K562 (cell line): ENCODE results near the gene COL16A1. TPM values are rescaled to one million over a fixed set of nuclear protein-coding genes. Genes with fewer than 3 reads are reported as not detected.

Experiments used
- HNRNPK ChIP-seq: fragments of 200-400 bp; formaldehyde crosslinking; IDR thresholded peaks from one replicate; pipeline ENCODE4 v1.6.1; 2018; ENCODE audit warnings: mild to moderate bottlenecking, low read depth, low read length; ENCODE audit not compliant: poor library complexity, severe bottlenecking
- HSF4 ChIP-seq: fragments of 250-450 bp; sonication (Bioruptor Pico); IDR thresholded peaks from 2 replicates; pipeline ENCODE4 v2.1.2; 2022; ENCODE audit warnings: mild to moderate bottlenecking, moderate library complexity, borderline replicate concordance
- NELFE ChIP-seq: IDR thresholded peaks from 2 replicates; pipeline ENCODE4 v1.6.1; 2011; ENCODE audit warnings: mild to moderate bottlenecking; ENCODE audit not compliant: insufficient read depth, insufficient read length
- NFE2L1 ChIP-seq: fragments of 450-650 bp; IDR thresholded peaks from 2 replicates; pipeline ENCODE4 v1.6.1; 2016; ENCODE audit warnings: missing genetic modification characterization, low read depth, mild to moderate bottlenecking, missing compliant biosample characterization, moderate library complexity, borderline replicate concordance
- PHF21A ChIP-seq: fragments of 450-650 bp; IDR thresholded peaks from 2 replicates; pipeline ENCODE4 v1.6.1; 2017; ENCODE audit warnings: low read depth, borderline replicate concordance
- POLR3A ChIP-seq: IDR thresholded peaks from 2 replicates; pipeline ENCODE4 v1.6.1; 2011; ENCODE audit warnings: borderline replicate concordance, mild to moderate bottlenecking, moderate library complexity; ENCODE audit not compliant: insufficient read length, insufficient read depth; ENCODE audit errors: extremely low read depth
- SMAD2 ChIP-seq: fragments of 150-350 bp; IDR thresholded peaks from 2 replicates; pipeline ENCODE4 v1.6.1; 2014; ENCODE audit warnings: low read depth, mild to moderate bottlenecking, low read length
- TAF15 ChIP-seq: fragments of 200-400 bp; formaldehyde crosslinking; IDR thresholded peaks from 2 replicates; pipeline ENCODE4 v1.6.1; 2017; ENCODE audit warnings: mild to moderate bottlenecking, low read depth, low read length, moderate library complexity
- polyA plus RNA-seq, 8 experiments: library from polyadenylated mRNA; depleted of rRNA in 4 of 8; stranded (reverse) in 5 of 8; unstranded in 3 of 8; fragments of >200 nt; fragmentation: Nextera tagmentation in 2 of 8; fragmentation: Illumina TruSeq in 1 of 8; extraction: Ambion mirVana in 2 of 8; extraction: Trizol in 1 of 8; gene quantifications; 2 replicates each; pipeline versions ENCODE4 v1.2.1 to v1.2.3, GENCODE V29; 2011 to 2014; ENCODE audit warnings: inconsistent platforms in 1 of 8, missing spikeins in 1 of 8
- total RNA-seq, 7 experiments: library from RNA; depleted of rRNA in 6 of 7; stranded (reverse); fragments of >200 nt in 6 of 7; fragmentation: Illumina TruSeq in 2 of 7; extraction: Trizol in 2 of 7; gene quantifications; 2 replicates each; pipeline versions ENCODE4 v1.2.1 to v1.2.3, GENCODE V29; 2011 to 2021; ENCODE audit warnings: low replicate concordance in 1 of 7
- TF ChIP-seq, protein P1 (sequence below), 2 experiments: fragments of 450-650 bp in 1 of 2; sonication (generic) in 1 of 2; formaldehyde crosslinking in 1 of 2; IDR thresholded peaks; 2 replicates each; pipeline versions ENCODE4 v1.7.1 to v1.9.0; 2016 to 2022; ENCODE audit warnings: inconsistent platforms in 1 of 2, mild to moderate bottlenecking in 1 of 2, missing genetic modification reagents in 1 of 2
- TF ChIP-seq, protein P2 (sequence below): fragments of 450-650 bp; IDR thresholded peaks from 2 replicates; pipeline ENCODE4 v1.6.1; 2016; ENCODE audit warnings: antibody characterized with exemption
- TF ChIP-seq, protein P3 (sequence below): fragments of 450-650 bp; IDR thresholded peaks from 2 replicates; pipeline ENCODE4 v1.7.1; 2018; ENCODE audit warnings: mild to moderate bottlenecking, low read depth; ENCODE audit not compliant: partially characterized antibody
- TF ChIP-seq, protein P4 (sequence below): fragments of 450-650 bp; IDR thresholded peaks from 2 replicates; pipeline ENCODE4 v1.6.1; 2016; ENCODE audit warnings: missing biosample characterization, missing genetic modification characterization

The COL16A1 gene
- total and polyA plus RNA-seq, 9 of the 15 experiments (the other 6 are each of a cell fraction or from before 2014, with no cell fraction given): 0.11 to 0.60 (median 0.11) TPM; not detected in 6

DNA sequence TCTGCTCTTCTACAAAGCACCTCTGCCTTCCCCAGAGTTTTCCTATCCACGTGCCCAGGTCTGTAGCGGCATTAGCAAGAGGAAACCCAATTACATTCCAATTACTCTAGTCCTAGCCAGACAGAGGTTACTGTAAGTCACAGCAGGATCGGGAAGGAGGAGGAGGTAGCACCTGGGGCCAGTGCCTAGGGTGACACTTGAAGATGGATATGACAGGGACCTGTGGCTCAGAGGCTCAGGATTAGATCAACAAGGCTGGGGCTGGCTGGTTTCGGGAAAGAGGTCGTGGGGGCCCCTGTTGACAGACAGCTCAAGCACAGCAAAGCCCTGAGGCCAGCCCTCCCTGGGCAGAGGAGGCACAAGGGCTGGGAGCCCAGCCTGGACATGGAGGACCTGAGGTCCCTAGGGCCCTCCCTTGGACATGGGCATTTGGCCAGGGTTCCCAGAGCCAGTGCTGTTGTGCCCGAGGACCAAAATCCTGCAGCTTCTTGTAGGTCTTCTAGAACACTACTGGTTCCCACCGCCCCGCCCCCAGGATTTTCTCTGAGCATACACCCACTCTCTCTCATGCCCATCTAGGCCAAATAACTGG lies 89.3 kb downstream of the COL16A1 start (continued):
- TF ChIP-seq, protein P1, sequence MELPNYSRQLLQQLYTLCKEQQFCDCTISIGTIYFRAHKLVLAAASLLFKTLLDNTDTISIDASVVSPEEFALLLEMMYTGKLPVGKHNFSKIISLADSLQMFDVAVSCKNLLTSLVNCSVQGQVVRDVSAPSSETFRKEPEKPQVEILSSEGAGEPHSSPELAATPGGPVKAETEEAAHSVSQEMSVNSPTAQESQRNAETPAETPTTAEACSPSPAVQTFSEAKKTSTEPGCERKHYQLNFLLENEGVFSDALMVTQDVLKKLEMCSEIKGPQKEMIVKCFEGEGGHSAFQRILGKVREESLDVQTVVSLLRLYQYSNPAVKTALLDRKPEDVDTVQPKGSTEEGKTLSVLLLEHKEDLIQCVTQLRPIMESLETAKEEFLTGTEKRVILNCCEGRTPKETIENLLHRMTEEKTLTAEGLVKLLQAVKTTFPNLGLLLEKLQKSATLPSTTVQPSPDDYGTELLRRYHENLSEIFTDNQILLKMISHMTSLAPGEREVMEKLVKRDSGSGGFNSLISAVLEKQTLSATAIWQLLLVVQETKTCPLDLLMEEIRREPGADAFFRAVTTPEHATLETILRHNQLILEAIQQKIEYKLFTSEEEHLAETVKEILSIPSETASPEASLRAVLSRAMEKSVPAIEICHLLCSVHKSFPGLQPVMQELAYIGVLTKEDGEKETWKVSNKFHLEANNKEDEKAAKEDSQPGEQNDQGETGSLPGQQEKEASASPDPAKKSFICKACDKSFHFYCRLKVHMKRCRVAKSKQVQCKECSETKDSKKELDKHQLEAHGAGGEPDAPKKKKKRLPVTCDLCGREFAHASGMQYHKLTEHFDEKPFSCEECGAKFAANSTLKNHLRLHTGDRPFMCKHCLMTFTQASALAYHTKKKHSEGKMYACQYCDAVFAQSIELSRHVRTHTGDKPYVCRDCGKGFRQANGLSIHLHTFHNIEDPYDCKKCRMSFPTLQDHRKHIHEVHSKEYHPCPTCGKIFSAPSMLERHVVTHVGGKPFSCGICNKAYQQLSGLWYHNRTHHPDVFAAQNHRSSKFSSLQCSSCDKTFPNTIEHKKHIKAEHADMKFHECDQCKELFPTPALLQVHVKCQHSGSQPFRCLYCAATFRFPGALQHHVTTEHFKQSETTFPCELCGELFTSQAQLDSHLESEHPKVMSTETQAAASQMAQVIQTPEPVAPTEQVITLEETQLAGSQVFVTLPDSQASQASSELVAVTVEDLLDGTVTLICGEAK (IDR thresholded peaks at IDR 0.05): no peak
- TF ChIP-seq, protein P1 (CRISPR knock-in tag; IDR thresholded peaks at IDR 0.05): no peak
- TF ChIP-seq NFE2L1 (tag) (no peak), TAF15 (no peak), NELFE (no peak), HNRNPK (no peak), HSF4 (no peak), PHF21A (no peak), SMAD2 (no peak), POLR3A (no peak)
- TF ChIP-seq, protein P2, sequence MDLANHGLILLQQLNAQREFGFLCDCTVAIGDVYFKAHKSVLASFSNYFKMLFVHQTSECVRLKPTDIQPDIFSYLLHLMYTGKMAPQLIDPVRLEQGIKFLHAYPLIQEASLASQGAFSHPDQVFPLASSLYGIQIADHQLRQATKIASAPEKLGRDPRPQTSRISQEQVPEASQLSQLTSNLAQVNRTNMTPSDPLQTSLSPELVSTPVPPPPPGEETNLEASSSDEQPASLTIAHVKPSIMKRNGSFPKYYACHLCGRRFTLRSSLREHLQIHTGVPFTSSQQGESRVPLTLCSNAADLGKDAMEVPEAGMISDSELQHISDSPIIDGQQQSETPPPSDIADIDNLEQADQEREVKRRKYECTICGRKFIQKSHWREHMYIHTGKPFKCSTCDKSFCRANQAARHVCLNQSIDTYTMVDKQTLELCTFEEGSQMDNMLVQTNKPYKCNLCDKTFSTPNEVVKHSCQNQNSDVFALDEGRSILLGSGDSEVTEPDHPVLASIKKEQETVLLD: no peak
- TF ChIP-seq, protein P3, sequence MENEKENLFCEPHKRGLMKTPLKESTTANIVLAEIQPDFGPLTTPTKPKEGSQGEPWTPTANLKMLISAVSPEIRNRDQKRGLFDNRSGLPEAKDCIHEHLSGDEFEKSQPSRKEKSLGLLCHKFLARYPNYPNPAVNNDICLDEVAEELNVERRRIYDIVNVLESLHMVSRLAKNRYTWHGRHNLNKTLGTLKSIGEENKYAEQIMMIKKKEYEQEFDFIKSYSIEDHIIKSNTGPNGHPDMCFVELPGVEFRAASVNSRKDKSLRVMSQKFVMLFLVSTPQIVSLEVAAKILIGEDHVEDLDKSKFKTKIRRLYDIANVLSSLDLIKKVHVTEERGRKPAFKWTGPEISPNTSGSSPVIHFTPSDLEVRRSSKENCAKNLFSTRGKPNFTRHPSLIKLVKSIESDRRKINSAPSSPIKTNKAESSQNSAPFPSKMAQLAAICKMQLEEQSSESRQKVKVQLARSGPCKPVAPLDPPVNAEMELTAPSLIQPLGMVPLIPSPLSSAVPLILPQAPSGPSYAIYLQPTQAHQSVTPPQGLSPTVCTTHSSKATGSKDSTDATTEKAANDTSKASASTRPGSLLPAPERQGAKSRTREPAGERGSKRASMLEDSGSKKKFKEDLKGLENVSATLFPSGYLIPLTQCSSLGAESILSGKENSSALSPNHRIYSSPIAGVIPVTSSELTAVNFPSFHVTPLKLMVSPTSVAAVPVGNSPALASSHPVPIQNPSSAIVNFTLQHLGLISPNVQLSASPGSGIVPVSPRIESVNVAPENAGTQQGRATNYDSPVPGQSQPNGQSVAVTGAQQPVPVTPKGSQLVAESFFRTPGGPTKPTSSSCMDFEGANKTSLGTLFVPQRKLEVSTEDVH: no peak
- TF ChIP-seq, protein P4, sequence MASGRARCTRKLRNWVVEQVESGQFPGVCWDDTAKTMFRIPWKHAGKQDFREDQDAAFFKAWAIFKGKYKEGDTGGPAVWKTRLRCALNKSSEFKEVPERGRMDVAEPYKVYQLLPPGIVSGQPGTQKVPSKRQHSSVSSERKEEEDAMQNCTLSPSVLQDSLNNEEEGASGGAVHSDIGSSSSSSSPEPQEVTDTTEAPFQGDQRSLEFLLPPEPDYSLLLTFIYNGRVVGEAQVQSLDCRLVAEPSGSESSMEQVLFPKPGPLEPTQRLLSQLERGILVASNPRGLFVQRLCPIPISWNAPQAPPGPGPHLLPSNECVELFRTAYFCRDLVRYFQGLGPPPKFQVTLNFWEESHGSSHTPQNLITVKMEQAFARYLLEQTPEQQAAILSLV (tag): no peak
